Stimulated activated CD4-positive, alpha-beta T cell treated with anti-CD3 and anti-CD28 coated beads, Interleukin-15, amount 100 ng/mL, for 24 hours (primary cell): ENCODE data around the gene MAP3K7.

Experiments used
- DNase-seq: peaks from one replicate; pipeline ENCODE4 v3.0.0-alpha.2; 2020

The MAP3K7 gene

DNA sequence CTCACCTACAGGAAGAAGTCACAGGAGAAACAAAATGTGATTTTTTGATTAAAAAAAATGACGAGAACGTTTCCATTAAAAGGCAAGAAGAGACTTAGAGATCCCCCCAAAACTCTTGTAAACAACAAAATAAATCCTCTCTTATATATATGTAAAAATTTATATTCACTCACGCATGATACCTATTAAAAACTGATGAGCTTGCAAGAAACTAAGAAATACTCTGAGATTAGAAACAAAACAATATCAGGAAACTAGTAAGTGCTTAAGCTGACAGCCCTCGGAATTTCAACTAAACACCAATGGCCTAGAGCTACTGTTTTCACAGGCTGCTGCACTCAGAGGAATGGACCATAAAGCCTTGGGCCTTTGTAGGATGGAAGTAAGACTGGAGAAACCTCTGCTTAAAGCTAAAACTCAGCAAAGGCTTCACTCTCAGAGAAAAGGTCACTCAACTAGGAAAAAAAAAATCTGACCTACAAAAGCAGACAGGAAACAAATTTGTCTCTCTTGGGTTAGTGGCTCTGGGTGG lies 63.0 kb downstream of the MAP3K7 start:
- no peak for DNase-seq

DNA sequence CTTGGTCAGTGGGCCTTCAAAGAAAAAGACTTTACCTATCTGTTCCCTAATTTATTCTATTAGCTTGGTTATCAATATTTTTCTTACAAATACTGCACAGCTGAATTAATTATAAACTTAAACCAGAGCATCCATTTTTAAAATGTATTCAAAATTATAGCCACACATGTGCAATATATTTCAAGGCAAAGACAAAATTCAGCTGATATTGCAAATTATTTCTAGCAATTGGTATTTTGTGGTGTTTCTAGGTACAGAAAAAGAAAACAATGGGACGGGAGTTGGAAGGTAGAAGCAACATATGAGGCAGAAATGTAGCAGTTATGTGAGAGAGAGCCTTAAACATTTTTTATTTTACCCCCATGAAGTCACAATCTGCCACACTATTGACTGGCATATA lies 64.9 kb downstream of the MAP3K7 start:
- no peak for DNase-seq

- no peak for DNase-seq
Observed at GRCh38 chr6:90516074-90516660, 70.7 kb downstream of the MAP3K7 start.

GRCh38 chr6:90514496-90514895 lies 72.4 kb downstream of the MAP3K7 start:
- no peak for DNase-seq

- no peak for DNase-seq
Observed at GRCh38 chr6:90508753-90509152, 78.1 kb downstream of the MAP3K7 start.

DNA sequence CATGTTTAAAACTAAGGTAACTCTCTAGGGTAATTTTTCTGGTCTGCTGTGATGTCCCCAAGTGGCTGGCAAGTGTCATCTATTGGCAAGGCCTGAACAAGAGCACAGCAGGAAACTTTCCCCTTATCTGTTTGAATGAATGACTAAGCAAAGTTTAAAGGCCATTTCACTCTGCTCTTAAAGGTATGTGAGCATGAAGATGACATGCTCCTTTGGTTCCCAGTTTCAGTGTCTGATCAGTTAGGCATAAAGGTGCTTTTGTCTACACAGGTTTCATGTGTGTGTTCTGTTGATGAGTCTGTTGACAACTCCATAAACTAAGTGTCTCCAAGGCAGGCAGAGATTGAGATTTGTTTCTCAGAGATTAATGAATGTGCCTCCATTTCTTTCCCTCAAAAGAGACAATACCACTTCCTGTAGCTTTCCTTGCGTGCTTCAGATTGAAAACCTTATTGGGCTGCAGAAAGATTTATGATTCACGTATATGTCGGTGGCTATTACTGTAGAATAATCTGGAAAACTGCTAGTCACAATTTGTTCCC lies 83.9 kb downstream of the MAP3K7 start:
- DNase-seq = no peak

GRCh38 chr6:90502381-90502780 lies 84.5 kb downstream of the MAP3K7 start:
- DNase-seq = no peak

- no peak for DNase-seq
Observed at GRCh38 chr6:90500458-90500857, 86.4 kb downstream of the MAP3K7 start.

DNA sequence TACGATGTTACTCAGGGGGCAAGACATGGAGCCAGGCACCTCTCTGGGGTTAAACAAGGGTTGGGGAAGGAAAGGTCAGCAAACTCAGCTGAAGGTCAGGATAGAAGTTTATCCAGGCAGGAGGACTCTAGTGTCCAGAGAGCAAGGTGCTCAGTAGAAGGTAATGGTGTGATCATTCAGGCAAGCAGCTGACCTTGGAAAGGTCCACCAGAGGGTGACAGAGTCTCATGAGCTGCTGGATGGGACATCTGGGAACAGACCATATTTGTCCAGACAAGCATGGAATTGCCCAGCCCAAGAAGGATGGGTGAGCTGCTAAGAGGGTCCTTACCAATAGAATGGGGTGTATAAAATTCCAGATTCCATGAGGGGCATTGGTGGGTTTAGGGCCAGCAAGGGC lies 89.5 kb downstream of the MAP3K7 start:
- DNase-seq = no peak

- no peak for DNase-seq
Observed at GRCh38 chr6:90496258-90497016, 90.4 kb downstream of the MAP3K7 start.

DNA sequence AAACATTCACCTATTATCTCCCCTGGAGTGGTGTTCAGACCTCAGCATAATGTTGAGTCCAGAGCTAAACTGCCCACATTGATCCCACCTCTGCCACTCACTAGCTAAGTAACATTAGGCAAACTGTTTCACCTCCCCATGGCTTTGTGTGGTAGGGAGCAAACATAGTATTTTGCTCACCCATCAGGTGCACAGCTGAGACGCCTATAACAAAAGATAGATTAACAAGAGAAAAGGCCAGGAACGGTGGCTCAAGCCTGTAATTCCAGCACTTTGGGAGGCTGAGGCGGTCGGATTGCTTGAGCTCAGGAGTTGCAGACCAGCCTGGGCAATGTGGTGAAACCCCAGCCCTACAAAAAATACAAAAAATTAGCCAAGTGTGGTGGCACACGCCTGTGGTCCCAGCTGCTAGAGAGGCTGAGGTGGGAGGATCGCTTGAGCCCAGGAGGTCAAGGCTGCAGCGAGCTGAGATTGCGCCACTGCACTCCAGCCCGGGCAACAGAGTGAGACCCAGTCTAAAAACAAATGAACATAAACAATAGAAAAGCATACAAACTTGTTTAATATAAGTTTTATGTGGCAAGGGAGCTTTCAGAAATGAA lies 91.6 kb downstream of the MAP3K7 start:
- DNase-seq = no peak

- DNase-seq = no peak
Observed at GRCh38 chr6:90494067-90494780, 92.6 kb downstream of the MAP3K7 start.

DNA sequence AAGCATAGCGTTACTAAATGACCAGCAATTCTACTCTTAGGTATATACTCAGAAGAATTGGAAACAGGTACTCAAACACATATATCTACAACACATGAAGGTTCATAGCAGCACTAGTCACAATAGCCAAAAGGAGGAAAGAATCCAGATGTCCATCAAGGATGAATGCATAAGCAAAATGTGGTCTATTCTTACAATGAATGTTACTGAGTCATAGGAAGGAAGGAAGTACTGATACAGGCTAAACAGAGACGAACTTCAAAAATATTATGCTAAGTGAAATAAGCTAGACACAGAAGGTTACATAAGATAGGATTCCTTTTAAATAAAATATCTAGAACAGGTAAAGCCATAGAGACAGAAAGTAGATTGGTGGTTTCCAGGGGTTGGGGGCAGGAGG lies 93.5 kb downstream of the MAP3K7 start:
- no peak for DNase-seq

DNA sequence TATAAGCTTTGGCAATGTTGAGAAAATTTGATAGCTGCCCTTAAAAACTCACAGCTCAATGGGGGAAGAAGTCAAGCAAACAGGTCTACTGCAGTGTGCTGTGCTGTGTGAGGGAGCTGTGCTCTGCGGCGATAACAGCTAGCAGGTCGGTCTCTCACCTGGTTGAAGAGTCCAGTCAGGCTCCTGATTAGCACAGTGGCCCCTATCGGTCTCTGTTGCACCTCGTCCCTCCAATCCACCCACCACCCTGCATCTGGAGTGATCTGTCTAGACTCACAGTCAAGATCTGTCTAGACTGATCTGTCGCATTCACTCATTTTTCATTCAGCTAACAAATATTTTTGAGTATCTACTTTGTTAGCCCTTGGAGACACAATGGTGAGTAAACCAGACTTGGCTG lies 94.1 kb downstream of the MAP3K7 start:
- no peak for DNase-seq

GRCh38 chr6:90492369-90492768 lies 94.5 kb downstream of the MAP3K7 start:
- DNase-seq = no peak

GRCh38 chr6:90490030-90490716 lies 96.7 kb downstream of the MAP3K7 start:
- no peak for DNase-seq

DNA sequence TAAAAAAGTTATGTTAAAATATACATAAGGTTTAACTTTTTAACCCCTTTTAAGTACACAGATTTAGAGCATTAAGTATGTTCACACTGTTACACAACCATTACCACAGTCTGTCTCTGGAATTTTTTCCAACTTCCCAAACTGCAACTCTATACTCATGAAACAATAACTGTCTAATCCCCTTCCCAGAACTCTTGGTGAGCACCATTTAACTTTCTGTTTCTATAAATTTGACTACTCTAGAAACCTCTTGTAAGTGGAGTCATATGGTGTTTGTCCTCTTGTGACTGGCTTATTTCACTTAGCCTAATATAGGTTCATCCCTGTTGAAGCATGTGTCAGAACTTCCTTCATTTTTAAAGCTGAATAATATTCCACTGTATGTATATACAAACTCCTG lies 98.1 kb downstream of the MAP3K7 start:
- DNase-seq = no peak

DNA sequence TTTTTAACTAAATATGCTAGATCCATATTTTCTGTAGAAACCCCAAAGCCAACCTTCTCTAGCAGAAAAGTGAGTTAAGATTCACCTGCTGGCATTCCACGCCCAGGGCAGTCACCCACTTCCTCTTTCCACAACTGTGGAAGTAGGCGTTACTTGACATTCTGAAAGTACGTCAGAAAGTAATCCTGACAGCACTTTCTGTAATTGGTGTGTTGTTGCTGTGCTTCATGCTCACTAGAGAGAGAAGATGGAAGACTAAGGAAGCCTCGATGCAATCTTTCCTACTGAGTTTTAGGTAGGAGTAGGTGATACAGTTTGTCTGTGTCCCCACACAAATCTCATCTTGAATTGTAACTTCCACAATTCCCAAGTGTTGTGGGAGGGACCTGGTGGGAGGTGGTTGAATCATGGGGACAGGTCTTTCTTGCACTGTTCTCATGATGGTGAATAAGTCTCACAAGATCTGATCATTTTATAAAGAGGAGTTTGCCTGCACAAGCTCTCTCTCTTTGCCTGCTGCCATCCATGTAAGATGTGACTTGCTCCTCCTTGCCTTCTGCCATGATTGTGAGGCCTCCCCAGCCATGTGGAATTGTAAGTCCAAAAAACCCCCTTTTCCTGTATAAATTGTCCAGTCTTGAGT lies 101.1 kb downstream of the MAP3K7 start:
- no peak for DNase-seq

DNA sequence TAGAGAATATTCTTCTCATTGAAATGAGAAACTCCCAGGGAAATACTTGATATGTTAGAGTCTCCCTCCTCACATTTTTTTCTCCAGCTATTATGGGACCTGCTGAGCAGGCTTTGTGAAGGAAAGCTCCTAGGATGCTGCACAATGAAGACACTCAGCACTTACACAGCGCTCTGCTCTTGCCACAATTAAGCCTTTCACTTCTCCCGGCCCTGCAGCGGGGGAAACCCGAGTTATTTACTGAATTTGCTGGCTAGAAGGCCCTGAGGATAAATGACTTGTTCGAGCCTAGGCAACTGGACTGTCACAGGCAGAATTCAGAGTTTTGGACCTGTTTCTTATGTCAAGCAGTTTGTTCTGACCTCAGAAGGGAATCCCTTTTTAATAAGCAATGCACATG lies 102.0 kb downstream of the MAP3K7 start:
- no peak for DNase-seq

- no peak for DNase-seq
Observed at GRCh38 chr6:90484385-90484784, 102.5 kb downstream of the MAP3K7 start.

DNA sequence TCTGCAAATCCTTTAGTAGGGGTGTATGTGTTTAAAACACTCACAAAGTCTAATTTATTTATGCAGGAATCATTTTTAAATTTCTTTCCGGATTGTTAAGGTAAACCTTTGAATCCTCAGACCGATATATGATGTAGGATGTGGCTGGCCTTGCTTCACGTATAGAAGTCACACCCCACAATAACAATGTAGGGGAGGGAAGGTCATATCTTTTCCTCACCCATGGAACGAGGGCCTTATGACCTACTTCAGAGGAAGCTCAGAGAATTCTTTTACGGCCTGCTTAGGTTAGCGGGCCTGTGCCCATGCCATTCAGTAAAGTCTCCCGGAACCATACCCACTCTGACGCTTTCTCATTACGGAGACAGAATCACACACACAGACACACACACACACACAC lies 102.9 kb downstream of the MAP3K7 start:
- DNase-seq = no peak
